HG02798 (cell line): ENCODE data around the gene PREP.

Experiments
- ATAC-seq: cut with Tn5 transposase; IDR thresholded peaks from one replicate; pipeline ENCODE4 v1.9.1; 2021; ENCODE audit warnings: mild to moderate bottlenecking; ENCODE audit not compliant: unreplicated experiment, poor library complexity

PREP gene

GRCh38 chr6:105398859-105399258 is 4.0 kb downstream of the PREP start:
- ATAC-seq, result no peak

- ATAC-seq, result no peak
Measured at GRCh38 chr6:105397987-105398386, 4.9 kb downstream of the PREP start.

- ATAC-seq, result no peak
Measured at GRCh38 chr6:105391705-105392104, 11.2 kb downstream of the PREP start.

GRCh38 chr6:105389543-105389942 is 13.3 kb downstream of the PREP start:
- no peak for ATAC-seq

- no peak for ATAC-seq
Measured at GRCh38 chr6:105388392-105388791, 14.5 kb downstream of the PREP start.

GRCh38 chr6:105384004-105384403 is 18.9 kb downstream of the PREP start:
- no peak for ATAC-seq

GRCh38 chr6:105382958-105383357 is 19.9 kb downstream of the PREP start:
- ATAC-seq, result no peak

GRCh38 chr6:105382496-105382895 is 20.4 kb downstream of the PREP start:
- no peak for ATAC-seq

GRCh38 chr6:105380634-105381033 is 22.2 kb downstream of the PREP start:
- no peak for ATAC-seq

- no peak for ATAC-seq
Measured at GRCh38 chr6:105375797-105376196, 27.1 kb downstream of the PREP start.

- ATAC-seq, result no peak
Measured at GRCh38 chr6:105374010-105374420, 28.9 kb downstream of the PREP start.

- no peak for ATAC-seq
Measured at GRCh38 chr6:105373481-105373880, 29.4 kb downstream of the PREP start.

- no peak for ATAC-seq
Measured at GRCh38 chr6:105372849-105373182, 30.1 kb downstream of the PREP start.

GRCh38 chr6:105372142-105372848 is 30.6 kb downstream of the PREP start:
- ATAC-seq, result no peak

GRCh38 chr6:105370351-105370750 is 32.5 kb downstream of the PREP start:
- ATAC-seq, result no peak

- ATAC-seq, result no peak
Measured at GRCh38 chr6:105369145-105369544, 33.7 kb downstream of the PREP start.

GRCh38 chr6:105364243-105364642 is 38.6 kb downstream of the PREP start:
- ATAC-seq, result no peak

- no peak for ATAC-seq
Measured at GRCh38 chr6:105363100-105363754, 39.7 kb downstream of the PREP start.

GRCh38 chr6:105359419-105360370 is 43.2 kb downstream of the PREP start:
- ATAC-seq, result peak; percentile 75

GRCh38 chr6:105357165-105357564 is 45.7 kb downstream of the PREP start:
- no peak for ATAC-seq

GRCh38 chr6:105352037-105352617 is 50.8 kb downstream of the PREP start:
- ATAC-seq, result no peak
